MM.1S (cell line): ENCODE results near the gene KPNA4.
A peak's percentile ranks its signal among the peaks of the same experiment; 100 is the strongest.

Experiments used
- DNase-seq: peaks from one replicate; pipeline ENCODE4 v3.0.0-alpha.2; 2015
- H2AFZ ChIP-seq: fragments of 300-600 bp; sonication (generic); 2 replicates; pipeline ENCODE4 v1.6.0; 2016; ENCODE audit warnings: antibody characterized with exemption, low read length
- H3F3A ChIP-seq: fragments of 300-600 bp; sonication (generic); 2 replicates; pipeline ENCODE4 v1.6.1; 2016; ENCODE audit warnings: mild to moderate bottlenecking, antibody characterized with exemption, low read length, moderate library complexity, mixed read lengths; ENCODE audit not compliant: insufficient read depth
- H3K27ac ChIP-seq: fragments of 300-600 bp; sonication (generic); 2 replicates; pipeline ENCODE4 v1.5.1; 2016; ENCODE audit warnings: mild to moderate bottlenecking, low read length
- H3K27me3 ChIP-seq: fragments of 300-600 bp; sonication (generic); replicated peaks from 2 replicates; pipeline ENCODE4 v1.6.0; 2016; ENCODE audit warnings: low read length; ENCODE audit not compliant: insufficient read depth
- H3K36me3 ChIP-seq: fragments of 300-600 bp; sonication (generic); replicated peaks from 2 replicates; pipeline ENCODE4 v1.6.1; 2016; ENCODE audit warnings: mild to moderate bottlenecking, low read length, mixed read lengths; ENCODE audit not compliant: insufficient read depth
- H3K4me1 ChIP-seq: fragments of 300-600 bp; sonication (generic); 2 replicates; pipeline ENCODE4 v1.6.1; 2016; ENCODE audit warnings: low read length, mixed read lengths
- H3K4me2 ChIP-seq: fragments of 300-600 bp; sonication (generic); 2 replicates; pipeline ENCODE4 v1.6.0; 2016; ENCODE audit warnings: low read depth, low read length
- H3K4me3 ChIP-seq: fragments of 300-600 bp; sonication (generic); 2 replicates; pipeline ENCODE4 v1.5.1; 2016; ENCODE audit warnings: low read length, mixed read lengths
- H3K79me2 ChIP-seq: fragments of 300-600 bp; sonication (generic); 2 replicates; pipeline ENCODE4 v1.6.1; 2016; ENCODE audit warnings: mixed run types, low read length, mixed read lengths
- H3K9ac ChIP-seq: fragments of 300-600 bp; sonication (generic); 2 replicates; pipeline ENCODE4 v1.6.1; 2016; ENCODE audit warnings: low read length, mixed read lengths
- H3K9me2 ChIP-seq: fragments of 300-600 bp; sonication (generic); replicated peaks from 2 replicates; pipeline ENCODE4 v1.6.1; 2016; ENCODE audit warnings: mild to moderate bottlenecking, low read length, mixed read lengths; ENCODE audit not compliant: insufficient read depth
- H3K9me3 ChIP-seq: fragments of 300-600 bp; sonication (generic); replicated peaks from 2 replicates; pipeline ENCODE4 v1.6.1; 2016; ENCODE audit warnings: mild to moderate bottlenecking, low read length, mixed read lengths; ENCODE audit not compliant: insufficient read depth
- H4K20me1 ChIP-seq: fragments of 300-600 bp; sonication (generic); 2 replicates; pipeline ENCODE4 v1.6.1; 2016; ENCODE audit warnings: mild to moderate bottlenecking, low read length, moderate library complexity, mixed read lengths; ENCODE audit not compliant: insufficient read depth
- EZH2 ChIP-seq: fragments of 300-600 bp; sonication (generic); optimal IDR thresholded peaks from 2 replicates; pipeline ENCODE3; 2017; ENCODE audit warnings: low read depth, mild to moderate bottlenecking, antibody characterized with exemption, low read length, mixed read lengths
- EZH2phosphoT487 ChIP-seq: fragments of 300-600 bp; sonication (generic); IDR thresholded peaks from 2 replicates; pipeline ENCODE4 v1.6.1; 2018; ENCODE audit warnings: antibody characterized with exemption, low read length
- TF ChIP-seq, protein P1 (sequence below): fragments of 300-600 bp; sonication (generic); IDR thresholded peaks from 2 replicates; pipeline ENCODE4 v1.5.1; 2016; ENCODE audit warnings: antibody characterized with exemption, low read length, mixed read lengths

Gene KPNA4

DNA sequence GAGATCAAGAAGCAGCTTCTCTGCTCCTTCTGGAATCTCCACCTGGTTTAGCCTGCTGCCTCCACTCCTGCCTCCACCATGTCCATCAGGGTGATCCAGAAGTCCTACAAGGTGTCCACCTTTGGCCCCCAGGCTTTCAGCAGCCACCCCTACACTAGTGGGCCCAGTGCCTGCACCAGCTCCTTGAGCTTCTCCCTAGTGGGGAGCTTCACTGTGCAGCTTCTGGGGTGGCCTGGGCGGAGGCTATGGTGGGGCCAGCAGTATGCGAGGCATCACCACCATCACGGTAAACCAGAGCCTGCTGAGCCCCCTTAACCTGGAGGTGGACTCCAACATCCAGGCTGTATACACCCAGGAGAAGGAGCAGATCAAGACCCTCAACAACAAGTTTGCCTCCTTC, 2.4 kb upstream of the KPNA4 start:
- peaks cover 14% of the 10 kb centered on the region; the same call in 1 of the 2 replicates for H3F3A ChIP-seq
- DNase-seq, result no peak
- H3K9me3 ChIP-seq, result no peaks in the 10 kb centered on the region
- peaks cover 27% of the 10 kb centered on the region for H3K79me2 ChIP-seq
- H3K4me3 ChIP-seq, result no peak overlapping the region
- H3K27me3 ChIP-seq, result no peaks in the 10 kb centered on the region
- H3K4me1 ChIP-seq, result peaks cover 2% of the 10 kb centered on the region; the same call in 1 of the 2 replicates
- H2AFZ ChIP-seq, result no peak overlapping the region
- H3K9ac ChIP-seq, result no peak overlapping the region
- H3K27ac ChIP-seq, result no peak overlapping the region
- TF ChIP-seq EZH2, result no peak
- H3K36me3 ChIP-seq, result no peaks in the 10 kb centered on the region
- H4K20me1 ChIP-seq, result peaks cover 9% of the 10 kb centered on the region
- H3K9me2 ChIP-seq, result no peaks in the 10 kb centered on the region
- no peak overlapping the region for H3K4me2 ChIP-seq

DNA sequence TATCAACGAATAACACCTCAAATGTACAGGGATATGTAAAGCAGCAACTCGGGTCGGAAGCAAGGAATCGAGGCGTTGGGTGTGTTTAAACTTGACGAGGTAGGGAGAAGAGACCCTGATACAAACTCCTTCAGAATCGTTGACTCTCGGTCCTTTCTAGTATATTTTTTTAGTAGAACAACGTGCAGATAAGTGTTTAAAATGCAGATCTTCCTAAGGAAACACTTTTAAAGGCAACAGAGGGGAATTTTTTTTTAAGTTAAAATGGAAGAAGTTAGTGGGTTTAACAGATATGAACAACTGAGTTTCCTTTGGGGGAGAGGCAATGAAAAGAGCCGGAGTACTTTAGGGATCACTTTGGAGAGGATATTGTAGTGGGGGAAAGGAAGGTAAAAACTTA, 1.1 kb upstream of the KPNA4 start:
- H3K9ac ChIP-seq, result peak overlapping the region; percentile 84; the same call in 1 of the 2 replicates
- H3K9me3 ChIP-seq, result no peaks in the 10 kb centered on the region
- peaks cover 22% of the 10 kb centered on the region for H4K20me1 ChIP-seq
- no peak for TF ChIP-seq EZH2phosphoT487
- no peak for TF ChIP-seq EZH2
- peaks cover 9% of the 10 kb centered on the region for H3K4me1 ChIP-seq
- no peak for DNase-seq
- no peak overlapping the region for H3K27ac ChIP-seq
- H3K9me2 ChIP-seq, result no peaks in the 10 kb centered on the region
- no peaks in the 10 kb centered on the region for H3K36me3 ChIP-seq
- peak overlapping the region; percentile 92 for H2AFZ ChIP-seq
- peak overlapping the region; percentile 88 for H3K4me2 ChIP-seq
- H3K79me2 ChIP-seq, result peaks cover 39% of the 10 kb centered on the region
- peaks cover 14% of the 10 kb centered on the region; the same call in 1 of the 2 replicates for H3F3A ChIP-seq
- peak overlapping the region; percentile 92 for H3K4me3 ChIP-seq
- H3K27me3 ChIP-seq, result no peaks in the 10 kb centered on the region

DNA sequence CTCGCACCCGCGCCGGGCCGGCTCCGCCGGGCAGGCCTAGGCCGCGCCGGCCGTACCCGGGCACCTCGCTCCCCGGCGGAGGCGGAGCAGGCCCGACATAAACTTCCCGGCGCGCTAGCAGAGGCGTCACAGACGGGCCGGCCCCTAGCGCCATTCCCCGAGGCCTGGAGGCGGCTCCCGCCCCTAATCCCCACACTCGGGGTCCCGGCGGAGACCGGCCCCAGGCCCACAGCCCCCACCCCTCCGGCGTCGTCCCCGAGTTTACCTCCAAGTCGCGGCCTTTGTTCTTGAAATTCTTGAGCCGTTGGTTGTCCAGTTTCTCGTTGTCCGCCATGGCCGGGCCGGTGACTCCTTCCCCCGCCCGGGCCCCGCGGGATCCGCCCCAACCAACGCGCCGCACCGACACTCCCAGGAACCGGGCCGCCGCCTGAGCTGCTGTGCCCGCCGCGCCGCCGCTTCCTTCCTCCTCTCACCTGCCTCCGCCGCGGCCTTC, 376 bp downstream of the KPNA4 start:
- TF ChIP-seq EZH2phosphoT487 (no peak), EZH2 (no peak)
- TF ChIP-seq, protein P1, sequence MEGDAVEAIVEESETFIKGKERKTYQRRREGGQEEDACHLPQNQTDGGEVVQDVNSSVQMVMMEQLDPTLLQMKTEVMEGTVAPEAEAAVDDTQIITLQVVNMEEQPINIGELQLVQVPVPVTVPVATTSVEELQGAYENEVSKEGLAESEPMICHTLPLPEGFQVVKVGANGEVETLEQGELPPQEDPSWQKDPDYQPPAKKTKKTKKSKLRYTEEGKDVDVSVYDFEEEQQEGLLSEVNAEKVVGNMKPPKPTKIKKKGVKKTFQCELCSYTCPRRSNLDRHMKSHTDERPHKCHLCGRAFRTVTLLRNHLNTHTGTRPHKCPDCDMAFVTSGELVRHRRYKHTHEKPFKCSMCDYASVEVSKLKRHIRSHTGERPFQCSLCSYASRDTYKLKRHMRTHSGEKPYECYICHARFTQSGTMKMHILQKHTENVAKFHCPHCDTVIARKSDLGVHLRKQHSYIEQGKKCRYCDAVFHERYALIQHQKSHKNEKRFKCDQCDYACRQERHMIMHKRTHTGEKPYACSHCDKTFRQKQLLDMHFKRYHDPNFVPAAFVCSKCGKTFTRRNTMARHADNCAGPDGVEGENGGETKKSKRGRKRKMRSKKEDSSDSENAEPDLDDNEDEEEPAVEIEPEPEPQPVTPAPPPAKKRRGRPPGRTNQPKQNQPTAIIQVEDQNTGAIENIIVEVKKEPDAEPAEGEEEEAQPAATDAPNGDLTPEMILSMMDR, result no peak
- Histone ChIP-seq H3K79me2 (peaks cover 54% of the 10 kb centered on the region), H3K36me3 (no peaks in the 10 kb centered on the region), H3K9me2 (no peaks in the 10 kb centered on the region), H3K27me3 (no peaks in the 10 kb centered on the region), H3K9me3 (no peaks in the 10 kb centered on the region), H3K4me3 (peak overlapping the region; percentile 77), H3K27ac (peak overlapping the region; percentile 85), H4K20me1 (peaks cover 35% of the 10 kb centered on the region), H2AFZ (peak overlapping the region; percentile 50; the same call in 1 of the 2 replicates), H3F3A (peaks cover 14% of the 10 kb centered on the region; the same call in 1 of the 2 replicates), H3K4me1 (peaks cover 12% of the 10 kb centered on the region), H3K4me2 (no peak overlapping the region), H3K9ac (peak overlapping the region; percentile 86)
- DNase-seq, result peak; percentile 75

DNA sequence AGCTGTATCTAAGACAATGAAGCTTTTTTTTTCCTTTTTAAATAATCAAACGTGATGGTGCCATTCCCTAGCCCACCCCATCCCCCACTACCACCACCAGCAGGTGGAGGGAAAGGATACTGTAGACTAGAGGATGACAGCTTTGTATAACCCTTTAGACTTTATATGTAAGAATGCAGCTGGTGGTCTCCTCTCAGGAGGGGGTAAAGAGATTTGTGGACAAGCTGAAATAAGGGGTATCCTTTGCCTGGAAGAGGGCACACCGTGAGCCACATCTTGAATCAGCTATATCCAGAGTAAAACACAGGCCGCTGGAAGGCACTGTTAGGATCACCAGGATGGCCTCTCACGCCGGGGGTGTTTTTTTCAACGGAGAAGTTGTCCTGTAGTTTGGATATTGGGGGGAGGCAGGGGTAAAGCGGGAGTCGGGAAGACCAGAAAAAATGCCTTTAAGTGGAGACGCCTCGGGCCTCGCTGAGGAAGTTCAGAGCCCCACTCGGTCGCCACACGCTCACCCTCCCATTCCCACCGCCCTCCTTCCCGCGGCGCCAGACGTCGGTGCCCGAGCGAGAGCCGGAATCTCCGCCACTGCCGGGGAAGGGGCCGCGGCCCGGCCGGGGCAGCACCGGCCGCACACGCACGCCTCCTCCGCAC, 986 bp downstream of the KPNA4 start:
- H3K4me2 ChIP-seq, result peak overlapping the region; percentile 83
- peaks cover 60% of the 10 kb centered on the region for H3K79me2 ChIP-seq
- H3K27me3 ChIP-seq, result no peaks in the 10 kb centered on the region
- H3K9me2 ChIP-seq, result no peaks in the 10 kb centered on the region
- peak overlapping the region; percentile 67 for H3K9ac ChIP-seq
- TF ChIP-seq EZH2, result no peak
- no peak for TF ChIP-seq EZH2phosphoT487
- TF ChIP-seq, protein P1, result no peak
- H3K36me3 ChIP-seq, result no peaks in the 10 kb centered on the region
- peaks cover 12% of the 10 kb centered on the region for H3K4me1 ChIP-seq
- peaks cover 41% of the 10 kb centered on the region for H4K20me1 ChIP-seq
- peak overlapping the region; percentile 10; the same call in 1 of the 2 replicates for H3K27ac ChIP-seq
- peaks cover 14% of the 10 kb centered on the region; the same call in 1 of the 2 replicates for H3F3A ChIP-seq
- peak overlapping the region; percentile 84 for H3K4me3 ChIP-seq
- H3K9me3 ChIP-seq, result no peaks in the 10 kb centered on the region
- no peak overlapping the region for H2AFZ ChIP-seq
- peak; percentile 9 for DNase-seq
